HEK293T (cell line): ENCODE results near the gene OTUB2.

Source experiments
- CTCF ChIA-PET: fragments of 350-600 bp; formaldehyde crosslinking; extraction: SDS; loops from one replicate; lab custom pipeline; 2021; ENCODE audit warnings: antibody characterized with exemption, inconsistent platforms; lab: Yijun Ruan, JAX
- POLR2A ChIA-PET: fragments of 350-600 bp; formaldehyde crosslinking; extraction: SDS; loops from one replicate; lab custom pipeline; 2020; ENCODE audit warnings: antibody characterized with exemption, inconsistent platforms; lab: Yijun Ruan, JAX
- DNase-seq: peaks from one replicate; pipeline ENCODE4 v3.0.0; 2012; ENCODE audit warnings: mixed read lengths; ENCODE audit errors: extremely low spot score
- ARNT ChIP-seq: fragments of 450-650 bp; IDR thresholded peaks from 2 replicates; pipeline ENCODE4 v1.6.1; 2017; ENCODE audit warnings: mild to moderate bottlenecking
- BHLHE40 ChIP-seq: fragments of 450-650 bp; IDR thresholded peaks from 2 replicates; pipeline ENCODE4 v1.6.1; 2016; ENCODE audit warnings: mild to moderate bottlenecking, moderate library complexity, borderline replicate concordance
- CTBP1 ChIP-seq: fragments of 450-650 bp; IDR thresholded peaks from 2 replicates; pipeline ENCODE4 v1.6.1; 2016; ENCODE audit warnings: borderline replicate concordance
- ELF4 ChIP-seq: fragments of 450-650 bp; IDR thresholded peaks from 2 replicates; pipeline ENCODE4 v1.6.1; 2017; ENCODE audit warnings: antibody characterized with exemption
- FOXA1 ChIP-seq: fragments of 450-650 bp; IDR thresholded peaks from 2 replicates; pipeline ENCODE4 v1.6.1; 2016; ENCODE audit warnings: mild to moderate bottlenecking
- FOXK2 ChIP-seq: fragments of 450-650 bp; IDR thresholded peaks from 2 replicates; pipeline ENCODE4 v1.6.1; 2016; ENCODE audit warnings: mild to moderate bottlenecking
- FOXM1 ChIP-seq: fragments of 450-650 bp; IDR thresholded peaks from 2 replicates; pipeline ENCODE4 v1.6.1; 2017; ENCODE audit warnings: mild to moderate bottlenecking, borderline replicate concordance
- HDGF ChIP-seq: fragments of 450-650 bp; IDR thresholded peaks from 2 replicates; pipeline ENCODE4 v1.6.1; 2017; ENCODE audit warnings: antibody characterized with exemption, borderline replicate concordance
- L3MBTL2 ChIP-seq: fragments of 450-650 bp; conservative IDR thresholded peaks from 2 replicates; pipeline ENCODE4 v1.6.1; 2016; ENCODE audit warnings: mild to moderate bottlenecking
- LEF1 ChIP-seq: fragments of 450-650 bp; IDR thresholded peaks from 2 replicates; pipeline ENCODE4 v1.6.1; 2017; ENCODE audit warnings: mild to moderate bottlenecking, borderline replicate concordance
- NFRKB ChIP-seq: fragments of 450-650 bp; IDR thresholded peaks from 2 replicates; pipeline ENCODE4 v1.6.1; 2016; ENCODE audit warnings: mild to moderate bottlenecking, moderate library complexity
- PKNOX1 ChIP-seq: fragments of 450-650 bp; IDR thresholded peaks from 2 replicates; pipeline ENCODE4 v1.6.1; 2016
- SP1 ChIP-seq: fragments of 450-650 bp; IDR thresholded peaks from 2 replicates; pipeline ENCODE4 v1.6.1; 2017
- SUZ12 ChIP-seq: fragments of 450-650 bp; IDR thresholded peaks from 2 replicates; pipeline ENCODE4 v1.6.1; 2016; ENCODE audit warnings: mild to moderate bottlenecking
- TARDBP ChIP-seq: fragments of 450-650 bp; IDR thresholded peaks from 2 replicates; pipeline ENCODE4 v1.6.1; 2016
- ZNF384 ChIP-seq: fragments of 450-650 bp; IDR thresholded peaks from 2 replicates; pipeline ENCODE4 v1.6.1; 2016

Gene OTUB2

GRCh38 chr14:94093418-94093817 is 67.3 kb downstream of the OTUB2 start:
- no peak for DNase-seq
- TF ChIP-seq BHLHE40 (no peak), ARNT (no peak), LEF1 (no peak), FOXK2 (no peak), CTBP1 (no peak), ELF4 (no peak)
- POLR2A ChIA-PET = no interaction called here
- CTCF ChIA-PET = interaction anchor here (0.6 kb wide), 2 partner anchors 218 to 910 kb away, joined by 3 read pairs; no protein-coding TSS in a partner anchor

- TF ChIP-seq SUZ12 = no peak
- TF ChIP-seq FOXA1 = no peak
- TF ChIP-seq FOXM1 = no peak
- no peak for TF ChIP-seq CTBP1
- no peak for TF ChIP-seq L3MBTL2
- no peak for TF ChIP-seq BHLHE40
- TF ChIP-seq ZNF384 = no peak
- TF ChIP-seq HDGF = no peak
- no peak for TF ChIP-seq NFRKB
- no peak for TF ChIP-seq PKNOX1
- TF ChIP-seq ELF4 = no peak
- no peak for TF ChIP-seq SP1
- TF ChIP-seq LEF1 = no peak
- no peak for TF ChIP-seq FOXK2
- no peak for TF ChIP-seq ARNT
- TF ChIP-seq TARDBP = no peak
- DNase-seq = no peak
- POLR2A ChIA-PET = no interaction called here
- CTCF ChIA-PET = no interaction called here
Measured at GRCh38 chr14:94097091-94097490, 71.0 kb downstream of the OTUB2 start.
